GM13976 (cell line): ENCODE results near the gene FBXL16.

ENCODE experiments used
- DNase-seq: peaks from one replicate; pipeline ENCODE4 v3.0.0; 2012; ENCODE audit warnings: low spot score
- CTCF ChIP-seq: IDR thresholded peaks from 2 replicates; pipeline ENCODE4 v1.5.1; 2012; ENCODE audit warnings: borderline replicate concordance, mild to moderate bottlenecking; ENCODE audit not compliant: insufficient read depth; ENCODE audit errors: extremely low read depth, missing control alignments, control extremely low read depth
- in situ Hi-C: fragments of 300-500 bp; cut with MboI; formaldehyde crosslinking; loops from one replicate; pipeline ENCODE4 v1.12.0; 2022; ENCODE audit warnings: low sequenced_read_pairs, mixed read lengths, inconsistent platforms; ENCODE audit not compliant: unreplicated experiment

The FBXL16 gene

GRCh38 chr16:706189-707061 is 824 bp upstream of the FBXL16 start:
- no peak for TF ChIP-seq CTCF
- in situ Hi-C loops, result no loop called here
- no peak for DNase-seq

GRCh38 chr16:704552-705380 is 835 bp downstream of the FBXL16 start:
- in situ Hi-C loops, result no loop called here
- no peak for DNase-seq

DNA sequence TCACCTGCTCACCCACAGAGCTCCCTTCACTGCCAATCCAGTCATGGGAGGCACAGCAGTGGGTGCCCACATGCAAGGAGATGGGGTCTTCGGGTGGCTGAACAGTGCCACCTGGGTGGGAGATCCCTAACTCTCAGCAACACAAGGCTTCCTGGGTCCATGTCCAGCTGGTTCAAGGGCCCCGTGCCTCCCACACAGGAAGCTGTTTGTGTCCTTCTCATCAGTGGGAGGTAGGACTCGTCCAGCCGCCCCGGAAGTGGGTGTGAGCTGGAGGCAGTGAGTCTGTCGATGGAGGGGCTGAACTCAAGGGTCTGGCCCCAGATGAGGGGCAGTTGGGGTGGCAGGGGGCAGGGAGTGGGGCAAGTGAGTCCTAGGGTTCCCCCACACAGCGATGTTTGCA is 1.6 kb downstream of the FBXL16 start:
- DNase-seq, result no peak
- in situ Hi-C loops, result no loop called here
- TF ChIP-seq CTCF, result no peak

More at GRCh38 chr16:704552-705380, 835 bp downstream of the FBXL16 start:
- TF ChIP-seq CTCF, result no peak

DNA sequence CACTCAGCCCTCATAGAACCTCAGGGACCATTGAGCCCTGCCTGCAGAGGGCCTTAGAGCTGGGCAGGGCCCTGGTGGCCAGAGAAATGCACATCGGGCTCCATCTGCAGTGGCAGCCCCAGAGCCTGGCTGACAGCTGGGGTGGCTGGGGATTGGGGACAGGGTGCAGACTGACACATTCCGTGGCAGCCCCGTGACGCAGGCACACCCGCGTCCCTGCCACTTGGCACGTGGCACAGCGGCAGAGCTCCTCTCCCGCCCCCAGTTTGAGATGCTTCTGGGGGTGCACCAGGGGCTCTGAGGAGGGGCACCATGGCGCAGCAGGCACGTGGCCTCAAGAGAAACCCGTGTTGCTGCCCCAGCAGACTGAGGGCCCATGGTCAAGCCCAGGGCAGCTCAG is 2.2 kb downstream of the FBXL16 start:
- TF ChIP-seq CTCF, result no peak
- in situ Hi-C loops, result no loop called here
- DNase-seq, result no peak

DNA sequence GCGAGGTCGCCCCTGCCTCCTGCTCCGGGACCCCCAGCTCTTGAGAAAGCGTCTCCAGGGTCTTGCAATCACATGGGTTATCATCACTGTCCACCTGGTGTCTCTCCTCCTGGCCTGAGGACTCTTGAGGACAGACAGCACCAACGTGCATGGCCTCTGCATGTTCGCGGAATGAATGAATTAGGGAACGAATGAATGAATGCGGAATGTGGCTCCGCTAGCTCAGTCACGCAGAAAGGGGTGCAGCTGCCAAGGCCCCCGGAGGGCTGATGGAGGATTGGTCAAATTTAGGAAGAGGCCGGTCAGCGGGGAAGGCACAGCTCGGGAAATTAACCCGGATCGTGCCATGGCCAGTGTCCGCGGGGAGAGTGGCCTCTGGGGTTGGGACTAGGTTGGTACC is 3.3 kb downstream of the FBXL16 start:
- in situ Hi-C loops, result no loop called here
- no peak for DNase-seq
- TF ChIP-seq CTCF, result no peak

- in situ Hi-C loops, result no loop called here
- peak; percentile 70 for DNase-seq
- TF ChIP-seq CTCF, result no peak
Measured at GRCh38 chr16:700684-701584, 4.7 kb downstream of the FBXL16 start.
